Central memory CD8-positive, alpha-beta T cell (primary cell): ENCODE measurements around the gene MKS1.

ENCODE experiments used
- ATAC-seq: fragments of 150-1000 bp; cut with Tn5 transposase; replicated peaks from 2 replicates; pipeline ENCODE4 v1.10.0; 2022; ENCODE audit warnings: mild to moderate bottlenecking, moderate FRiP score, moderate number of reproducible peaks; ENCODE audit not compliant: poor library complexity, severe bottlenecking; ENCODE audit errors: extremely low read depth
- DNase-seq, 2 donors: peaks; one replicate each; pipeline ENCODE4 v3.0.0; 2021; ENCODE audit warnings: low spot score in 2 of 2
- H3K27ac Mint-ChIP-seq: one replicate; pipeline ENCODE4 v1.8.0; 2022; ENCODE audit warnings: low read depth, mild to moderate bottlenecking, moderate library complexity, mixed read lengths
- H3K27me3 Mint-ChIP-seq: one replicate; pipeline ENCODE4 v1.8.0; 2022; ENCODE audit warnings: mixed read lengths
- H3K36me3 Mint-ChIP-seq: one replicate; pipeline ENCODE4 v1.8.0; 2022; ENCODE audit warnings: mild to moderate bottlenecking, moderate library complexity, mixed read lengths; ENCODE audit not compliant: insufficient read depth
- H3K4me1 Mint-ChIP-seq: one replicate; pipeline ENCODE4 v1.8.0; 2022; ENCODE audit warnings: mixed read lengths
- H3K4me3 Mint-ChIP-seq: one replicate; pipeline ENCODE4 v1.8.0; 2022; ENCODE audit warnings: mild to moderate bottlenecking, moderate library complexity, mixed read lengths
- H3K9me3 Mint-ChIP-seq: one replicate; pipeline ENCODE4 v1.8.0; 2022; ENCODE audit warnings: mixed read lengths

Gene MKS1

DNA sequence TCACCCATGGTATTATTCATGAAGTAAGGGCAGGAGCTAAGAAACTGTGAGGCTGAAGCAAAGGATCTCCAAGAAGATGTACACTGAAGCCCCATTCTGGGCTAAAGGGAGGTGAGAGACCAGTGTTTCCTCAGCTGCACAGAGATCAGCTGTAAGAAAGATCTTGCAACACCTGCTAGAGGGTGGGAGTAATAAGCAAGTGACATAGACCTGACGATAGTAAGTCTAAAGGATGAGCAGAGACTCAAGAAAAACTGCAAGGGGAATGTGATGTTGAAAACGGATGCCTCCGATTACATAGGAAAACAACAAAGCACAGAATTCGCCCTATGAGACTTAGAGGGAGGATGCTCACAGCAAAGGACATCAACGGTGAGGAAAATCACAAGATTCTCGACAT is 52.4 kb downstream of the MKS1 start, which contains the start of gene OR4D2:
TSS of gene OR4D2 (plus strand) at position 301 of the 400 bp plus-strand sequence. CDS start 2,674 bp downstream, outside the sequence.
- H3K36me3 Mint-ChIP-seq, result peaks cover 1% of the 10 kb centered on the region
- ATAC-seq (no peak), DNase-seq (no peak)
- no peak within 1 kb of the TSS for H3K4me3 Mint-ChIP-seq
- H3K4me1 Mint-ChIP-seq, result peaks cover 57% of the 10 kb centered on the region
- H3K27me3 Mint-ChIP-seq, result no peaks in the 10 kb centered on the region
- no peaks in the 10 kb centered on the region for H3K9me3 Mint-ChIP-seq
- H3K27ac Mint-ChIP-seq, result peak within 1 kb of the TSS; percentile 74

DNA sequence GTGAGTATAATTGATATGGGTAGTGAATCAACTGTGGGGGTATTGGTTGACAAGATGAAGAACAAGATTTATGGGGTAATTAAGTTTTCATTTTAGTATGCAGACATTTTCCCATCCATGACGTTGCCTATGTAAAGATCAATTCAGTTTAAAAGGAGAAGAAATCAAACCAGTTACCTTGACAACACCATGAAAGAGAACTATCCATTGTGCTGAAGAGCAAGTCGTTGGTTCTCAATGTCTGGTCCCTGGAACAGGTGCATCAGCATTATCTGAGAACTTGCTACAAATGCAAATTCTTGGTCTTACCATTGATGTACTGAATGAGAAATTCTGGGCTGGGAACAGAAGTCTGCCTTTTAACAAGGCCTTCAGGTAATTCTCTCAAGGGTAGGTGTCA is 53.1 kb downstream of the MKS1 start:
- ATAC-seq, result no peak
- peaks cover 51% of the 10 kb centered on the region for H3K4me1 Mint-ChIP-seq
- no peaks in the 10 kb centered on the region for H3K9me3 Mint-ChIP-seq
- no peak overlapping the region for H3K4me3 Mint-ChIP-seq
- H3K36me3 Mint-ChIP-seq, result peaks cover 1% of the 10 kb centered on the region
- DNase-seq, result no peak
- H3K27ac Mint-ChIP-seq, result no peak overlapping the region
- no peaks in the 10 kb centered on the region for H3K27me3 Mint-ChIP-seq

GRCh38 chr17:58161566-58161965 is 57.5 kb downstream of the MKS1 start:
- no peak overlapping the region for H3K4me3 Mint-ChIP-seq
- H3K27me3 Mint-ChIP-seq, result no peaks in the 10 kb centered on the region
- peaks cover 1% of the 10 kb centered on the region for H3K36me3 Mint-ChIP-seq
- DNase-seq (no peak), ATAC-seq (no peak)
- H3K4me1 Mint-ChIP-seq, result peaks cover 28% of the 10 kb centered on the region
- H3K9me3 Mint-ChIP-seq, result peaks cover 5% of the 10 kb centered on the region
- no peak overlapping the region for H3K27ac Mint-ChIP-seq

- Mint-ChIP-seq H3K36me3 (peaks cover 3% of the 10 kb centered on the region), H3K4me1 (peaks cover 43% of the 10 kb centered on the region), H3K9me3 (peaks cover 13% of the 10 kb centered on the region), H3K4me3 (peak overlapping the region; percentile 86), H3K27ac (no peak overlapping the region), H3K27me3 (no peaks in the 10 kb centered on the region)
- DNase-seq, result no peak
- ATAC-seq, result no peak
These were observed 60.9 kb downstream of the MKS1 start for GRCh38 chr17:58158181-58158580.

- Mint-ChIP-seq H3K4me1 (peaks cover 53% of the 10 kb centered on the region), H3K36me3 (peaks cover 7% of the 10 kb centered on the region), H3K27me3 (no peaks in the 10 kb centered on the region), H3K9me3 (peaks cover 13% of the 10 kb centered on the region), H3K27ac (peak overlapping the region; percentile 95), H3K4me3 (peak overlapping the region; percentile 86)
- ATAC-seq (peak; percentile 54), DNase-seq (peak; percentile 20 to 42)
These were observed 61.9 kb downstream of the MKS1 start for GRCh38 chr17:58156839-58157803.
